B cell (primary cell): Measurements from ENCODE around the gene RHPN2. TPM values are rescaled to one million over a fixed set of nuclear protein-coding genes. Genes with fewer than 3 reads are reported as not detected.

ENCODE experiments used
- ATAC-seq: fragments of 200-7000 bp; cut with Tn5 transposase; one replicate; pipeline ENCODE4 v1.10.0; 2021; ENCODE audit warnings: low read depth, mild to moderate bottlenecking, moderate number of reproducible peaks, moderate library complexity
- CTCF ChIA-PET: fragments of 350-600 bp; sonication (Branson Sonifier 250); formaldehyde crosslinking; loops from one replicate; lab custom pipeline; 2021; ENCODE audit warnings: antibody characterized with exemption, inconsistent platforms; lab: Charles Lee
- POLR2A ChIA-PET: fragments of 350-600 bp; sonication (Branson Sonifier 250); formaldehyde crosslinking; loops from one replicate; lab custom pipeline; 2021; ENCODE audit warnings: antibody characterized with exemption; lab: Charles Lee
- DNase-seq: peaks from one replicate; pipeline ENCODE4 v3.0.0; 2013
- H2AFZ ChIP-seq: 2 replicates; pipeline ENCODE4 v1.6.1; 2012; ENCODE audit warnings: mild to moderate bottlenecking, low read depth, low read length; ENCODE audit not compliant: insufficient read depth, poor library complexity, severe bottlenecking
- H3K27ac ChIP-seq, 2 donors: 1 replicate in 1 of 2; 2 replicates in 1 of 2; pipeline ENCODE4 v1.5.1; 2012 to 2013; ENCODE audit warnings: low read length in 2 of 2, mild to moderate bottlenecking in 2 of 2, moderate library complexity in 1 of 2
- H3K27me3 ChIP-seq, 4 experiments: fragments of 200-600 bp in 1 of 4; sonication (generic) in 1 of 4; replicated peaks in 1 of 4; 1 replicate in 2 of 4; 2 replicates in 2 of 4; pipeline versions ENCODE4 v1.6.1 to v1.7.0; 2013 to 2016; ENCODE audit warnings: low read length in 3 of 4, mild to moderate bottlenecking in 2 of 4, mixed read lengths in 1 of 4, moderate library complexity in 1 of 4; ENCODE audit not compliant: insufficient read depth in 4 of 4, control insufficient read depth in 3 of 4; ENCODE audit errors: control extremely low read depth in 1 of 4
- H3K36me3 ChIP-seq, 2 experiments: replicated peaks in 1 of 2; 1 replicate in 1 of 2; 2 replicates in 1 of 2; pipeline versions ENCODE4 v1.6.1 to v1.7.1; 2013; ENCODE audit warnings: low read length in 1 of 2; ENCODE audit not compliant: insufficient read depth in 2 of 2, control insufficient read depth in 1 of 2; ENCODE audit errors: control extremely low read depth in 1 of 2, extremely low read depth in 1 of 2
- H3K4me1 ChIP-seq, 2 donors: fragments of 200-600 bp in 1 of 2; sonication (generic) in 1 of 2; 1 replicate in 1 of 2; 2 replicates in 1 of 2; pipeline versions ENCODE4 v1.5.1 to v1.6.1; 2013 to 2017; ENCODE audit warnings: low read length in 2 of 2; ENCODE audit not compliant: control insufficient read depth in 2 of 2, insufficient read depth in 2 of 2
- H3K4me2 ChIP-seq: replicated peaks from 2 replicates; pipeline ENCODE3; 2012; ENCODE audit warnings: mild to moderate bottlenecking, low read depth, low read length; ENCODE audit not compliant: poor library complexity, severe bottlenecking
- H3K4me3 ChIP-seq, 5 experiments: fragments of 200-600 bp in 1 of 5; sonication (generic) in 1 of 5; 1 replicate in 3 of 5; 2 replicates in 2 of 5; pipeline versions ENCODE4 v1.5.1 to v1.7.0; 2011 to 2016; ENCODE audit warnings: low read length in 4 of 5, mild to moderate bottlenecking in 4 of 5, low read depth in 2 of 5, control low read depth in 1 of 5, moderate library complexity in 1 of 5; ENCODE audit not compliant: insufficient read depth in 1 of 5; ENCODE audit errors: control extremely low read depth in 1 of 5, extremely low read depth in 1 of 5
- H3K79me2 ChIP-seq: fragments of 200-600 bp; sonication (generic); one replicate; pipeline ENCODE4 v1.6.0; 2016; ENCODE audit warnings: low read length; ENCODE audit not compliant: control insufficient read depth, insufficient read depth
- H3K9ac ChIP-seq: fragments of 200-600 bp; sonication (generic); 2 replicates; pipeline ENCODE4 v1.6.1; 2017; ENCODE audit warnings: mild to moderate bottlenecking, low read length, moderate library complexity
- H3K9me3 ChIP-seq, 3 donors: one replicate each; pipeline versions ENCODE4 v1.6.1 to v1.7.1; 2013; ENCODE audit warnings: low read length in 2 of 3; ENCODE audit not compliant: control insufficient read depth in 2 of 3, insufficient read depth in 1 of 3; ENCODE audit errors: control extremely low read depth in 1 of 3
- H4K20me1 ChIP-seq: 2 replicates; pipeline ENCODE4 v1.6.0; 2012; ENCODE audit warnings: mild to moderate bottlenecking, low read length; ENCODE audit not compliant: insufficient read depth, control insufficient read depth, poor library complexity, severe bottlenecking
- H3K27ac Mint-ChIP-seq: one replicate; pipeline ENCODE4 v1.8.0; 2021; ENCODE audit warnings: mixed read lengths
- H3K27me3 Mint-ChIP-seq: one replicate; pipeline ENCODE4 v1.8.0; 2021; ENCODE audit warnings: mixed read lengths
- H3K4me1 Mint-ChIP-seq: one replicate; pipeline ENCODE4 v1.8.0; 2021; ENCODE audit warnings: mixed read lengths
- H3K4me3 Mint-ChIP-seq: one replicate; pipeline ENCODE4 v1.8.0; 2021; ENCODE audit warnings: mixed read lengths
- H3K9me3 Mint-ChIP-seq: one replicate; pipeline ENCODE4 v1.8.0; 2022; ENCODE audit warnings: mixed read lengths; ENCODE audit not compliant: insufficient read depth
- CTCF ChIP-seq: fragments of 200-600 bp; IDR thresholded peaks from one replicate; pipeline ENCODE4 v1.8.0; 2022; ENCODE audit warnings: antibody characterized with exemption, mild to moderate bottlenecking
- EZH2 ChIP-seq: IDR thresholded peaks from 2 replicates; pipeline ENCODE4 v1.6.1; 2012; ENCODE audit warnings: borderline replicate concordance, low read depth, mild to moderate bottlenecking, moderate library complexity, low read length; ENCODE audit not compliant: insufficient read depth, poor library complexity, severe bottlenecking
- WGBS: methylation state at CpG from one replicate; pipeline ENCODE4 v1.1.5; 2013; ENCODE audit warnings: missing lambda C conversion rate; ENCODE audit not compliant: insufficient coverage; 5-methylcytosine and 5-hydroxymethylcytosine counted together
- intact Hi-C: fragments of 100-400 bp; cut with micrococcal nuclease; formaldehyde crosslinking; loops from one replicate; pipeline ENCODE4 v1.10.0; 2022
- polyA plus RNA-seq: library from polyadenylated mRNA; depleted of rRNA; stranded (reverse); fragments of >200 nt; gene quantifications from 2 replicates; pipeline ENCODE4 v1.2.3, GENCODE V29; 2012
- total RNA-seq, 2 donors: library from RNA; stranded (reverse); fragments of 120-200 nt in 1 of 2; gene quantifications; 1 replicate in 1 of 2; 2 replicates in 1 of 2; pipeline versions ENCODE4 v1.2.3 to v1.2.4, GENCODE V29; 2013 to 2022

RHPN2 gene
- total and polyA plus RNA-seq, 2 donors (not counting 1 experiment from before 2014, with no cell fraction given), result 4.9 to 5.5 TPM

GRCh38 chr19:32933571-32933970 lies 131.1 kb downstream of the RHPN2 start:
- Mint-ChIP-seq H3K27me3 (no peaks in the 10 kb centered on the region), H3K4me1 (no peaks in the 10 kb centered on the region), H3K4me3 (no peak overlapping the region), H3K27ac (no peak overlapping the region), H3K9me3 (no peaks in the 10 kb centered on the region)
- ATAC-seq, result no peak
- 90% methylated on average over 2 of the region's 3 CpGs for WGBS
- ChIA-PET POLR2A (no interaction called here), CTCF (interaction anchor here (1.2 kb wide), 1 partner anchor 12 kb away, joined by 3 read pairs; no protein-coding TSS in a partner anchor)
- no peak overlapping the region for H3K27ac ChIP-seq
- no peaks in the 10 kb centered on the region for H3K79me2 ChIP-seq
- no peak overlapping the region for H2AFZ ChIP-seq
- no peaks in the 10 kb centered on the region for H3K4me1 ChIP-seq
- peaks cover under 1 to 6% (median 2%) of the 10 kb centered on the region in 3 donors for H3K9me3 ChIP-seq
- H3K4me2 ChIP-seq, result no peak overlapping the region
- no peak for DNase-seq
- no peaks in the 10 kb centered on the region for H3K27me3 ChIP-seq
- H4K20me1 ChIP-seq, result no peaks in the 10 kb centered on the region
- no peak overlapping the region for H3K4me3 ChIP-seq
- H3K9ac ChIP-seq, result no peak overlapping the region
- peaks cover 7 to 15% of the 10 kb centered on the region in 2 experiments for H3K36me3 ChIP-seq
- intact Hi-C loops, result no loop called here
- TF ChIP-seq EZH2 (no peak), CTCF (no peak)

DNA sequence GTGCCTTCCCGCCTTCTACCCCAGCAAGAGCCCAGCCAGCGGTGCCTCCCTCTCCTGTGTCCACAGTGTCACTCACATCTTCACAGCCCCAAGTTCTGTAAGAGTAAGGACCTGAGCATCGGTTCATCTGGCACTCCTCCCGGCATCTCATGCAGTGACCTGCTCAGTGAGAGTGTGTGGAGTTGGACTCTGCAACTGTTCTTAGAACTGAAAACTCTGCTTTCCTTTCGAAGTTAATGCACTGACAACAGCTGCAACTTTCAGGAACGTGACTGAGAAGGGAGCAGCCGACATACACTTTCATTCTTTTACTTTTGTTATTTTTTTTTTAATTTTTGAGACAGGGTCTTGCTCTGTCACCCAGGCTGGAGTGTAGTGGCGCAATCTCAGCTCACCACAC lies 134.1 kb downstream of the RHPN2 start:
- Histone ChIP-seq H3K4me2 (no peak overlapping the region), H3K4me3 (no peak overlapping the region), H3K36me3 (peaks cover 9% of the 10 kb centered on the region in 2 experiments), H3K27ac (no peak overlapping the region), H3K27me3 (no peaks in the 10 kb centered on the region), H3K9ac (no peak overlapping the region), H3K4me1 (no peaks in the 10 kb centered on the region), H4K20me1 (no peaks in the 10 kb centered on the region), H2AFZ (no peak overlapping the region), H3K79me2 (no peaks in the 10 kb centered on the region), H3K9me3 (peaks cover 1 to 18% (median 6%) of the 10 kb centered on the region in 3 donors)
- intact Hi-C loops, result no loop called here
- H3K27me3 Mint-ChIP-seq, result no peaks in the 10 kb centered on the region
- CTCF ChIA-PET, result no interaction called here
- H3K4me1 Mint-ChIP-seq, result no peaks in the 10 kb centered on the region
- no peak overlapping the region for H3K4me3 Mint-ChIP-seq
- POLR2A ChIA-PET, result no interaction called here
- DNase-seq (no peak), ATAC-seq (no peak)
- WGBS, result 94% methylated on average over 5 of the region's 8 CpGs
- no peak overlapping the region for H3K27ac Mint-ChIP-seq
- H3K9me3 Mint-ChIP-seq, result peaks cover 2% of the 10 kb centered on the region
- TF ChIP-seq EZH2 (no peak), CTCF (no peak)
